HG03064 (cell line): Measurements from ENCODE around the gene CPA5.

Experiments used
- ATAC-seq: cut with Tn5 transposase; IDR thresholded peaks from one replicate; pipeline ENCODE4 v1.9.1; 2021; ENCODE audit warnings: low read depth; ENCODE audit not compliant: unreplicated experiment

CPA5 gene

GRCh38 chr7:130356876-130357611 is 12.4 kb downstream of the CPA5 start:
- no peak for ATAC-seq

- no peak for ATAC-seq
These were observed 13.9 kb downstream of the CPA5 start for GRCh38 chr7:130358471-130358870.

- no peak for ATAC-seq
These were observed 14.8 kb downstream of the CPA5 start for GRCh38 chr7:130359276-130359857.

GRCh38 chr7:130360518-130360917 is 15.9 kb downstream of the CPA5 start:
- no peak for ATAC-seq

- ATAC-seq, result no peak
These were observed 17.1 kb downstream of the CPA5 start for GRCh38 chr7:130361681-130362080.

GRCh38 chr7:130362251-130362816 is 17.7 kb downstream of the CPA5 start:
- ATAC-seq, result no peak

- ATAC-seq, result no peak
These were observed 18.6 kb downstream of the CPA5 start for GRCh38 chr7:130363026-130363847.

GRCh38 chr7:130364451-130364850 is 19.8 kb downstream of the CPA5 start:
- no peak for ATAC-seq

- no peak for ATAC-seq
These were observed 20.5 kb downstream of the CPA5 start for GRCh38 chr7:130365088-130365487.

- peak; percentile 46 for ATAC-seq
These were observed 21.2 kb downstream of the CPA5 start for GRCh38 chr7:130365511-130366441.

GRCh38 chr7:130366564-130366963 is 21.9 kb downstream of the CPA5 start:
- no peak for ATAC-seq

- ATAC-seq, result no peak
These were observed 22.6 kb downstream of the CPA5 start for GRCh38 chr7:130367088-130367755.

- no peak for ATAC-seq
These were observed 23.5 kb downstream of the CPA5 start for GRCh38 chr7:130367836-130368746.

GRCh38 chr7:130369110-130369711 is 24.6 kb downstream of the CPA5 start:
- no peak for ATAC-seq

GRCh38 chr7:130369831-130370550 is 25.4 kb downstream of the CPA5 start:
- no peak for ATAC-seq

- ATAC-seq, result no peak
These were observed 26.4 kb downstream of the CPA5 start for GRCh38 chr7:130371046-130371445.

GRCh38 chr7:130372402-130373165 is 28.0 kb downstream of the CPA5 start:
- no peak for ATAC-seq
